SH-SY5Y (cell line): ENCODE data around the gene FYB2.

Experiments used
- GATA2 ChIP-seq: IDR thresholded peaks from 2 replicates; pipeline ENCODE4 v1.6.1; 2011; ENCODE audit warnings: mild to moderate bottlenecking, low read depth, low read length
- GATA3 ChIP-seq: IDR thresholded peaks from 2 replicates; pipeline ENCODE4 v1.6.1; 2011; ENCODE audit warnings: low read depth, mild to moderate bottlenecking, low read length, moderate library complexity

- TF ChIP-seq GATA3 (no peak), GATA2 (no peak)
Measured at GRCh38 chr1:56712150-56712549, 107.1 kb downstream of the FYB2 start.
